GM18858 (cell line): ENCODE measurements around the gene GGT7.
"Not testable (repeated sequence)": the region's sequence is repeated elsewhere in the genome, so short reads cannot be mapped to it uniquely, and the experiment has no call there.

Source experiments
- ATAC-seq: cut with Tn5 transposase; IDR thresholded peaks from one replicate; pipeline ENCODE4 v1.9.1; 2021; ENCODE audit not compliant: unreplicated experiment

GGT7 gene, protein sequence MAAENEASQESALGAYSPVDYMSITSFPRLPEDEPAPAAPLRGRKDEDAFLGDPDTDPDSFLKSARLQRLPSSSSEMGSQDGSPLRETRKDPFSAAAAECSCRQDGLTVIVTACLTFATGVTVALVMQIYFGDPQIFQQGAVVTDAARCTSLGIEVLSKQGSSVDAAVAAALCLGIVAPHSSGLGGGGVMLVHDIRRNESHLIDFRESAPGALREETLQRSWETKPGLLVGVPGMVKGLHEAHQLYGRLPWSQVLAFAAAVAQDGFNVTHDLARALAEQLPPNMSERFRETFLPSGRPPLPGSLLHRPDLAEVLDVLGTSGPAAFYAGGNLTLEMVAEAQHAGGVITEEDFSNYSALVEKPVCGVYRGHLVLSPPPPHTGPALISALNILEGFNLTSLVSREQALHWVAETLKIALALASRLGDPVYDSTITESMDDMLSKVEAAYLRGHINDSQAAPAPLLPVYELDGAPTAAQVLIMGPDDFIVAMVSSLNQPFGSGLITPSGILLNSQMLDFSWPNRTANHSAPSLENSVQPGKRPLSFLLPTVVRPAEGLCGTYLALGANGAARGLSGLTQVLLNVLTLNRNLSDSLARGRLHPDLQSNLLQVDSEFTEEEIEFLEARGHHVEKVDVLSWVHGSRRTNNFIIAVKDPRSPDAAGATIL

DNA sequence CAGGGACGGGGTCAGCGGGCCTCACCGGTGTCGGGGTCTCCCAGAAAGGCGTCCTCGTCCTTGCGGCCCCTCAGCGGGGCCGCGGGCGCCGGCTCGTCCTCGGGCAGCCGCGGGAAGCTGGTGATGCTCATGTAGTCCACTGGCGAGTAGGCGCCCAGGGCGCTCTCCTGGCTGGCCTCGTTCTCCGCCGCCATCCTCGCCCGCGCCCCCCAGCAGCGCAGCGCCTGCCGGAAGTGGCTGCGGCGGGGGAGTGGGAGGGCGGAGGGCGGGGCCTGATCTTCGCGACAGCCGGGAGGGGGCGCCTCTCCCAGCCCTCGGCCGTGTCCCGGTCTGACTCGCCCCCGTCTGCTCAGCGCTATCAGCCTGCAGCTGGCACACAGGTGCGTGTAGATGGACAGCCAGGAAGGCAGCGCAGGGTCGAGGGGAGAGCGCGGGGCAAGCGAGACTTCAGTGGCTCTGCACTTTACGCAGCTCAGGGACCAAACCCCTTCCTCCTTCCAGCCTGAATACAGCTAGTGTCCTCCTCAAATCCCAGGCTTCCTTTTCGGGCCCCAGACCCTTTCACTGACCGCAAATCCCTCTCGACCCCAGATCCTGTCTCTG lies at the start of gene GGT7:
GGT7 (minus strand) TSS at position 235 of the 603 bp plus-strand sequence; CDS start at position 194, 41 bp downstream.
- ATAC-seq: no peak

DNA sequence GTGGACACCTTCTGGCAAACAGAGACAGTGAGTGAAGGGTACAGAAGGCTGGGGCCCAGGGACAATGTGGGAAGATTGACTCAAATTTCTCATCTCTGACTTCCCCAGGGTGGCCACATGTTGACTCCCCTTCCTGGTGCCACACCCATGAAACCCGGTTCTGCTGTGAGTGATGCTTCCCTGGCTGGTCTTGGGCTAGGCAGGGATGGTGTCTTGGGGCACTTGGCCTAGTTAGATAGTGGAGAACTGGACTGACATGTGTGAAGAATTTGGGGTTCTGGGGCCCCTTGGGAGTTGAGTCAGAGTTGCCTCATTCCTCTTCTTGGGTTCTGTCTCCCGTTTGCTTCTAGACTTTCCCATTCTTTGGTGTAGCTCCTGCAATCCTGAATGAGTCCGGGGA lies 48.8 kb upstream of the GGT7 start:
- no peak for ATAC-seq

DNA sequence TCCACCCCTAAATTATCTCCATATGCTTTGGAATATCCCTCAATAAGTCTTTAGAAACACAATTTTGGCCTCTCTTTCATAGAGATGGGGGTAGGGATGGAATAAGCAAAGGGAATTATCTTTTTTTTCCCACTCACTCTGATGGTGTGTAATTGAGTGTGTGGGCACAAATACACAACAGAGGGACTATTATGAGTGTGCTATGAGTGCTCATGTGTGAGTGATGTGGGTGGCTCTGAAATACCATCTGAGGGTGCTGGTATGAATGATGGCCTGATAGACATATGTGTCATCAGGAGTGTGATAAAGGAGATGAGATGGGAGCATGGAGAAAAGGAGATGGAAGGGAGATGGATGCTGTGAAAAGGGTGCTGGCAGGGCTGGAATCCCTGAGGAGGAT lies 47.4 kb upstream of the GGT7 start:
- no peak for ATAC-seq

DNA sequence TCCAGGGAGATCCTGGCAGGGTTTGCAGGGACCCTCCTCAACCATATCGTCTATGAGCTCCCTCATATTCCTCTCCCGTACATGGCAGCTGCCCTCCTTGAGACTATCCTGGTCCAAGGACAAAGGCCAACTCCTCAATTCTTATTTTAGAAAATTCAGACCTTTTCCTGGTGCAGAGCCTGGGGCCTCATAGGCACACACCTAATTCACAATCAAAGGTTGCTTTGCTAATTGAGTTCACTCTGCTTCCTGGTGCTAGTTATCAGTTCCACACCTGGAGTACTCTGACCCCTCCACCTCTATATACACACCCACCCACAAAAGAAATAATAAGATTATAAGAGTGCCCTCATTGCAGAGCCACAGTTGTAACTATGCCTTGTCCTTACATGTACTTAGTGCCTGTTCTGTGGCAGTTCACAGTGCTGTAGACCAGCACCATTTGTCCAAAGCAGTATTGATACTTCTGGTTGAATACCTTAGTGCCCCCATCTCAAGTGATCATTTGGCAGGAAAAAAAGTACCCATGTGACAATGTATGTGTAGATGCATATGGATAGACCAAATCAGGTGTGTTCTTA lies 44.2 kb upstream of the GGT7 start:
- no peak for ATAC-seq

DNA sequence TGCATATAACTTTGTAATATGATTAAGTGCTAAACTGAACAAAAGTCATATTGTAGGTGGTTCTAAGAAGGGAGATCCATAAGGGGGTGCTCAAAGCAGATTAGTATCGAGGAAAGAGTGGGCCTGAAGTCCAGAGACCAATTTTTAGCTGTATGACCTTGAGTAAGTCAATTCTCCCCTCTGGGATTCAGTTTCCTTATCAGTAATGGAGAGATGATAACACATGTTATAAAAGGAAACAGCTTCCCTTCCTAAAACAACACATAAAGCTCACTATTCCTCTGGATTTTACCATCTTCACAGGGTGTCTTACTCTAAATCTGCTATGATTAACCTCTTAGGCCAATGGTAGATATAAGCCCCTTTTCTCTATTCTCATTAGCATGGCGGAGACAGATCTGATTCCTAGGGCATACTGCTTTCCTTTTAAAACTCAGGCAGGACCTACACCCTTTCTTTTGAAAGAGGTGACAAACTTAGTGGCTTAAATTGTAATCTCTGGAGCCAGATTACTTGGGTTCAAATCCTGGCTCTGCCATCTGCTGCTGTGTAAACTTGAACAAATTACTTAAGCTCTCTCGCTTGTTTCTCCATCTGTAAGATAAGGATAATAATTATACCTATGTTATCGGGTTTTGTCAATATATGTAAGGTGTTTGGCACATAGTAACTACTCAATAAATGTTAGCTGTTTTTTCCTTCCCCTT lies 43.2 kb upstream of the GGT7 start:
- ATAC-seq: no peak

DNA sequence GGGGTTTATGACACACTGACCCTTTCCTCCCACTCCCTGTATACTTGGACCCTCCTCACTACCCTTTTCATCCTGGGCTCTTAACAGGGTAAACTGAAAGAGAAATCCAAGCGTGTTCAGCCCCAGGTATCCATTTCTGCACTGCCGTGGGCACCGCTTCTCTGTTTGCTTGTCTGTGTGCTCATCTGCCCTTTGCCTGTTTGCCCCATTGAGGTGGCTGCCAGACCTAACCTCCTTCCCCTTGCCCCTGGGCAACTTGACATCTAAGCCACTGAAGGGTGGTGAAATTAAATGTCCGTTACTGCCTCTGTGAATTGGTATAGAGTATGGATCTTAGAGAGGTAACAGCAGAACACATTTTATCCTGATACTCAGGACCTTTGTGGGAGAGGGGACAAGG lies 42.5 kb upstream of the GGT7 start:
- no peak for ATAC-seq

DNA sequence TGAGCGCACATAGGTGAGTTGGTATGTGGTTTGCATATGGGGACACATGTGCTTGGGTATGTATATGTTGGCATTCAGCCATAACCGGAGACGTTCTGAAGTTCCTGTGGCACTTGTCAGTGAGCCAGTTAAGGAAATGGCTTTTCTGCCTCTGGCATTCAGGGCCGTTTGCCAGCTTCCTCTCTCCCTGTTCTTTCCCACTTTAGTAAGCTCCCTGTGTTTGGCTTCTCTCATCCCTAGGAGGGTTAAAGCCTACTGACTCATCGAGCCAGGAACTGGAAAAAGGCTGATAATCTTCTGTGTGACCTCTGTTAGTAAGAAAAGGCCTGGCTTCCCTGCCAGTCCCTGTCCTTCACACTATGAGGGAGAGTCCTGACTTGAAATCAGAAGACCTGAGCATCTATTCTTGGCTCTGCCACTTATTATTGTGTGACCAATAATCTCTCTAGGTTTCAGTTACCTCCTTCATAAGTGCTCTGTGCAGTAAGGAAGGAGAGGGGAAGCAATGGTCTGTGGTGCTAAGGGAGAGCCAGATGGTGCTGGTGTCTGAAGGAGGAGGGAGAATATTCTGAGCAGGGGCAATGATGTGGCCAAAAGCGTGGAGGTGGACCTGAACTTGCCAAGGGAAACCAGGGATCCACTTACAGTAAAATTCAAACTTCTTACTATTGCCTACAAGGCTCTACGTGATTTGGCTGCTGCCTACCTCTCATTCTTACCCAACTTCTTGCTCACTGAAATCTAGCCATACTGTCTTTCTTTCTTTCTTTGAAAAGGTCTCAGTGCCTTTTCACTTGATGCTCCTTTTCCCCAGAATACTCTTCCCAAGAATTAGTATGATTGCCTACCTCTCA lies 35.2 kb upstream of the GGT7 start:
- ATAC-seq: no peak

DNA sequence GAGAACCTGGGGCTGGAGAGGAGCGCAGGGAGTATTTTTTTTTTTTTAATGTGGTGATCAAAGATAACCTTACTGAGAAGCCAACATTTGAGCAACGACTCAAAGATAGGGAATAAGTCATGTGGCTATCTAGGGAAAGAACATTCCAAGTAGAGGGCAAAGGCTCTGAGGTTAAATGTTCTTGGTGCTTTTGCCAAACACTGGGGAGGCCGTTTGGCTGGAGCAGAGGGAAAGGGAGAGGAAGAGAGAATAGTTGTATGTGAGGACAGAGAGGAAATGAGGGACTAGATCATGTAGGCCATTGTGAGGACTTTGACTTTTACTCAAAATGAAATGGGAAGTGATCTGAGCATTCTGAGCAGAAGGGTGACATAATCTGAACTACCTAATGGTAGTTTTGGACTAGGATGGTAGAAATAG lies 31.6 kb upstream of the GGT7 start:
- no peak for ATAC-seq

DNA sequence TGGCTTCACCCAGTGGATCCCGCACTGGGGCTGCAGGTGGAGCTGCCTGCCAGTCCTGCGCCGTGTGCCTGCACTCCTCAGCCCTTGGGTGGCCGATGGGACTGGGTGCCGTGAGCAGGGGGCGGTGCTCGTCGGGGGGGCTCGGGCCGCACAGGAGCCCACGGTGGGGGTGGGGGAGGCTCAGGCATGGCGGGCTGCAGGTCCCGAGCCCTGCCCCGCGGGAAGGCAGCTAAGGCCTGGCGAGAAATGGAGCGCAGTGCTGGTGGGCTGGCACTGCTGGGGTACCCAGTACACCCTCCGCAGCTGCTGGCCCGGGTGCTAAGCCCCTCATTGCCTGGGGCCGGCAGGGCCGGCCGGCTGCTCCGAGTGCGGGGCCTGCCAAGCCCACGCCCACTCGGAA lies 26.1 kb upstream of the GGT7 start:
- not testable (repeated sequence) for ATAC-seq

DNA sequence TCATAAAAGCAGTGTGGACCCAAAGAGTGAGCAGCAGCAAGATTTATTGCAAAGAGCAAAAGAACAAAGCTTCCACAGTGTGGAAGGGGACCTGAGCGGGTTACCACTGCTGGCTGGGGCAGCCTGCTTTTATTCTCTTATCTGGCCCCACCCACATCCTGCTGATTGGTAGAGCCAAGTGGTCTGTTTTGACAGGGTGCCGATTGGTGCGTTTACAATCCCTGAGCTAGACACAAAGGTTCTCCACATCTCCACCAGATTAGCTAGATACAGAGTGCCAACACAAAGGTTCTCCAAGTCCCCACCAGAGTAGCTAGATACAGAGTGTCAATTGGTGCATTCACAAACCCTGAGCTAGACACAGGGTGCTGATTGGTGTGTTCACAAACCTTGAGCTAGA lies 25.5 kb upstream of the GGT7 start:
- ATAC-seq: not testable (repeated sequence)

DNA sequence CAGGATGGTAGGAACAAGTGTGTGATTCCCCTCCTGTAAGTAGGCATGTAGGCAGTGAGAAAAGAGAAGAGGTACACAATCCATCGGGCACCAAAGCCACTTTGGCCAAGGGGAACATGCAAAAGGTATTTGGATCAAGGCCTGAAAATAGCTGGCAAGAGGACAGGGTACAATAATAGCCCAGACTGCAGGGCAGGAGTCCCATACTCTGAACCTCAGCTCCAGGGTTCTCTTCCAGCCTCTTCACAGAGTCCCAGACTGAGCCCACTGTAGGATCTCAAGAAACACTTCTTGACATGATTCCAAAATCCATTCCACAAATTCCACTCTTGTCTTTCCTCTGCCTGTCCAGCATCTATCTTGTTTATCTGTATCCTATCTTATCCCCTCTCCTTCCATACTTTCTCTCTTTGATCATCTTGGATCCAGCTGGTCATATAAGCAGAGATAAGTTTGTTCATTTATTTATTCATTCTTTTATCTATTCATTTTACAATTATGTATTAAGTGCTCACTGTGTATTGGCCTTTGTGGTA lies 23.5 kb upstream of the GGT7 start:
- ATAC-seq: no peak

DNA sequence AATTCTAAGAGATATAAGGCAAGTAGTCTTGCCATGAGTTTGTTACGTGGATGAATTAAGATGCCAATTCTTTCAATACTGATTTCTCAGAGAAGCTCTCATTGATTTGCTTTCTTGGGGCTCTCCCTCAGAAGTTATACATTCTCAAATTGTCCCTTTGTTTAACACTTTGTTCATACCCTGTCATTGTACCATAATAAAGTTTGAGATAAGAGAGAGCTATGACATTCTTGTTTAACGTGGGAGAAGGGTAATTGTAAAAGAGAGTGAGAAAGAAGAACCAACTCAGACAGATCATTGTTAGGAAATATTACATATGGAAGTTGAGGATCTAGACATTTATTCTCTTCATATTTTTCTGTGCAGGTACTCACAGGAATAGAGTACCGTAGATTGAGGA lies 22.8 kb upstream of the GGT7 start:
- no peak for ATAC-seq

DNA sequence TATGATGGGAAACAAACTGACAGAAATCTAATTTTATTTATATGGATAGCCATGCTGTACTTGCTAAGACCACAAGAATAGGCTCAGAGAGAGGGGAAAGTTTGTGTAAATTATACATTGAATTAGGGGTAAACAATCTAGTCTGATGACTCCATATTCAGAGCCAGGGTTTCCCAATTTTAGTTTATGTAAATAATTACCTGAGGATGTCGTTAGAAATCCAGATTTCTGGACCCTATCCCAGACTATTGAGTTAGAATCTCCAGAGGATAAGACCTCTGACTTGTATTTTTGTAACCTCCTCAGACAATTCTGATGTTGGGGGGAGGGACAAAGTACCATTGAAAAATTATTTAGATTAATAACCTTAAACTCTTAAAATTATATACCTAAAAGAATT lies 22.1 kb upstream of the GGT7 start:
- no peak for ATAC-seq

DNA sequence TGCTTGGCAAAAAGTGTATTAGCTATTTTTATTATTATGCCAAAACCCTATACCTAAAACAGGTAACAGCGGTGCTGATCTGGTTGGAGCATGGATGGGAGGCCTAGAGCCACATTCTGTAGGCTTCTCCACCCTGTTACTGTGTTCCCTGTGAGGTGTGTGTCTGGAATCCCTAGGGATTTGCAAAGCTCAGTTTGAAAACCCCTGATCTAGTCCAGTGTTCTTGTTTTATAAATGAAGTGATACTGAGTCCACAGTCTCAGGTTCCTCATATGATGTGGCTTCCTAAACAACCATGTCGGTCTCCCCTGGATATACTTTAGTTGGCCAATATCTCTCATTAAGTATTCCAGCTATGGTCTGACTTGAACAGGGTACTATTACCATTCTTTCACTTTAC lies 20.0 kb upstream of the GGT7 start:
- no peak for ATAC-seq

DNA sequence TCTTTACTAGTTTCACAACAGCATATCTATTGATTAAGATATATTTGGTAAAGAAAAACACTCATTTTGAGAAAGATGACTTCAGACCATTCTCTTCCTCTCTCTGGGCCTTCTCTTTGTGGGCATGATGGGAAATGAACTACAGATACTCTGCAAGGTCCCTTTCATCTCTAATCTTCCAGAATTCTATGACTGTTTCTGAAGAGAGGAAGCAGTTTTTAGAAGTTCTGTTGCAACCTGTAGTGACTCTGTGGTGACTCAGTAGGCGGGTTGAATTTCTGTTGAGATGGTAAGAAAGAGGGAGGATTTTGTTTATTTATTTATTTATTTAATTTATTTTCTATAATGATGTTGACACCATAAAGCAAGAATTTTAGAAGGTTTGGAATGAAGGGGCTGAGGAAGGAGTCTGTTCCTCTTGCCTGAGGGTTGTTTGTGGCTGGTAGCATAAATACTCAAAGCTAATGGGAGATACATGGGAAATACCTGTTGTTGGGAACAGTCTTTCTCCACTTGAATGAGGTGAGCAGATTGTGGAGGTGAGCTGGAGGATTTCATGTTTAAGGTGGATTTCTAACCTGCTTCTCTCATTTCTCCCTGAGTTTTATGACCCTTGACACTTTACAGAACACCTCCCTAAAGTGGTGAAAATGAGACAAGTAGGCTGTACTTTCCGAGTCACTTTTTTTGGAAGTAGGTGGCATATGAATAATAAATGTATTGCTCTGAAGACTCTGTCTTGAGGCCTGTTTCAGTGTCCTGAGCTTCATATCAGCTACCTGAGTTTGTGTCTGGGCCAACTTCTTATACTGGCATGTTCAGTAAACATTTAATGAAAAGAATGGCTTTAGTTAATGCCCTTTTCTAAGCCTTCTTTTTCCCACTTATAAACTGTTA lies 18.8 kb upstream of the GGT7 start:
- ATAC-seq: no peak

DNA sequence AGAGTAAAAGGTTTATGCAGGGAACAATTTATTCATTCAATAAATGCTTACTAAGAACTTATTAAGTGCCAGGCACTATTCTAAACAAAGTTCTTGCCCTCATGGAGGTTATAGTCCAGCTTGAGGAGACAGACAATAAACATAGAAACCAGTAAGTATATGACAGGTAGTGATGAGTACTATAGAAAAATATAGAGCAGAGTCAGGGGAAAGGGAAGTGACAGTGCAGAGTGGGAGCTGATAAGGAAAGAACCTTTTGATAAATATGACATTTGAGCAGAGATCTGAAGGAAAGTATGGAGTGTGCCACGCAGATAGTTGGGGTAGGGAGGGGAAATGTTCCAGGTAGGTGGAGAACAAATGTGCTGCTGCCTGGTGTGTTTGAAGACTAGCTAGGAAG lies 15.8 kb upstream of the GGT7 start:
- ATAC-seq: no peak

DNA sequence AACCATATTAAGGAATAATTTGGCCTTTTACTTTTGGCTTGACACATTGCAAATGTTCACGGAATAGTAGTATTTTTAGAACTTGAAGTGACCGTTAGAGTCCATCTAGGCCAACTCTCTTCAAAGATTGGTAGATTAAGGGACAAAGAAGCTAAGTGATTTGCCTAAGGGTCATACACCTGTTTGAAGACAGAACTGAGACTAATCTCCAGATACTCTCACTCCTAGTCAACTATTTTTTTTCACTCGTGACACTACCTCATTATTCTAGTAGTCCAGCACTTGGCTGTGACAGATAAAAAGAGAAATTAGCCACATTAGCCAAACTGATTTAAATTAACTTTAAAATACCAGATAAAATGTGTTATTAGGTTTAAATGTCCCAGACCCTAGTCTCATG lies 14.4 kb upstream of the GGT7 start:
- ATAC-seq: no peak

DNA sequence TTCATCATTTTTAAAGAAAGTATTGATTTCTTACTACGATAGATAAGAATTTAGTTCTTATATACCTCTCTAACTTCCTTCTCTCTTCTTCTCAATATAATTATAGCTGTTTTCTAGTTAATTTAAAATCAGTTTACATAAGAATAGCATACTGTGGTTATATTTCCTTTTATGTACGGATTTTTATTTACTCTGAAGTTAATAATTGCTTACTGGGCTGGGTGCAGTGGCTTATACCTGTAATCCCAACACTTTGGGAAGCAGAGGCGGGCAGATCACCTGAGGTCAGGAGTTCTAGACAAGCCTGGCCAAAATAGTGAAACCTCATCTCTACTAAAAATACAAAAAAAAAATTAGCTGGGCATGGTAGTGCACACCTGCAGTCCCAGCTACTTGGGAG lies 13.5 kb upstream of the GGT7 start:
- ATAC-seq: no peak

DNA sequence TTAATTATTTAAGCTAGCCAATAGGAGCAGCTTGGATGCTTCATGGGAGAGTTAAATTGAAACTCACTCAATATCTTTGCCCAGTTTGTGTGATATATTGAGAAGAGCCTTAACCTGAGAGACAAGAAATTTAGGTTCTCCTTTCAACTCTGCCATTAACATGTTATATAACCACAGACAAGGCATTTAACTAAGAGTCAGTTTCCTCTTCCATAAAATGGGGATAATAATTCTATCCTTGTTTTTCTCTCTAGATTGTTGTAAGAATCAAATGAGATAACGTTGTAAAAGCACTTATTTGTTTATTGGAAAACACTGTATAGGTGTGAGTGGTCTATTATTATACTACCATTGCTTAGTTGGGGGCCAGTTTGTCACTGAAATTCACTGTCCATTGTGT lies 11.6 kb upstream of the GGT7 start:
- ATAC-seq: no peak
